A673 (cell line): Measurements from ENCODE around the gene SSMEM1. TPM values are rescaled to one million over a fixed set of nuclear protein-coding genes. Genes with fewer than 3 reads are reported as not detected.
"Not testable (repeated sequence)": the region's sequence is repeated elsewhere in the genome, so short reads cannot be mapped to it uniquely, and the experiment has no call there.

Source experiments
- BruUV-seq: library from RNA; stranded (reverse); fragments of 400-500 nt; replicated peaks from 2 replicates; lab custom pipeline; 2021; lab: Mats Ljungman, UMichigan
- CTCF ChIA-PET: fragments of 300-600 bp; sonication (Branson Sonifier 250); formaldehyde crosslinking; loops from one replicate; lab custom pipeline; 2022; ENCODE audit warnings: antibody characterized with exemption; lab: Charles Lee
- POLR2A ChIA-PET: fragments of 300-600 bp; sonication (Branson Sonifier 250); formaldehyde crosslinking; loops from one replicate; lab custom pipeline; 2022; ENCODE audit warnings: antibody characterized with exemption; ENCODE audit not compliant: low non-redundant PET; lab: Charles Lee
- DNase-seq: peaks from one replicate; pipeline ENCODE4 v3.0.0-alpha.2; 2015; ENCODE audit warnings: low spot score
- H3K27ac ChIP-seq: fragments of 200-600 bp; sonication (generic); 2 replicates; pipeline ENCODE4 v1.5.1; 2016; ENCODE audit warnings: mixed run types, low read depth, mild to moderate bottlenecking, mixed read lengths, antibody characterized with exemption, low read length; ENCODE audit not compliant: poor library complexity, severe bottlenecking
- H3K27me3 ChIP-seq: fragments of 200-600 bp; sonication (generic); replicated peaks from 2 replicates; pipeline ENCODE4 v1.6.1; 2017; ENCODE audit warnings: mixed run types, low read depth, mild to moderate bottlenecking, mixed read lengths, antibody characterized with exemption, low read length; ENCODE audit not compliant: insufficient read depth, poor library complexity
- H3K36me3 ChIP-seq: fragments of 200-600 bp; sonication (generic); 2 replicates; pipeline ENCODE4 v1.6.1; 2016; ENCODE audit warnings: mixed run types, mild to moderate bottlenecking, mixed read lengths, antibody characterized with exemption, low read length; ENCODE audit not compliant: insufficient read depth, poor library complexity, severe bottlenecking
- H3K4me1 ChIP-seq: fragments of 200-600 bp; sonication (generic); 2 replicates; pipeline ENCODE4 v1.6.1; 2017; ENCODE audit warnings: mixed run types, mild to moderate bottlenecking, mixed read lengths, antibody characterized with exemption, low read length; ENCODE audit not compliant: insufficient read depth, poor library complexity, severe bottlenecking
- H3K4me3 ChIP-seq: fragments of 200-600 bp; sonication (generic); 2 replicates; pipeline ENCODE4 v1.5.1; 2016; ENCODE audit warnings: low read depth, mixed run types, mild to moderate bottlenecking, mixed read lengths, low read length; ENCODE audit not compliant: poor library complexity, severe bottlenecking
- H3K9me3 ChIP-seq: fragments of 200-600 bp; sonication (generic); 2 replicates; pipeline ENCODE4 v1.6.1; 2016; ENCODE audit warnings: mixed run types, low read depth, mild to moderate bottlenecking, mixed read lengths, antibody characterized with exemption, low read length; ENCODE audit not compliant: poor library complexity, severe bottlenecking
- CTCF ChIP-seq: fragments of 300-800, 200-600 bp; sonication (generic); conservative IDR thresholded peaks from 2 replicates; pipeline ENCODE4 v1.5.1; 2017; ENCODE audit warnings: low read depth, mild to moderate bottlenecking, antibody characterized with exemption, low read length, moderate library complexity, mixed read lengths
- EZH2 ChIP-seq: fragments of 200-600 bp; sonication (generic); IDR thresholded peaks from 2 replicates; pipeline ENCODE4 v1.6.1; 2017; ENCODE audit warnings: borderline replicate concordance, low read depth, mild to moderate bottlenecking, mixed read lengths, antibody characterized with exemption, low read length; ENCODE audit not compliant: poor library complexity, severe bottlenecking
- intact Hi-C: fragments of 100-400 bp; cut with micrococcal nuclease; formaldehyde crosslinking; loops from one replicate; pipeline ENCODE4 v1.10.0; 2022; ENCODE audit not compliant: unreplicated experiment
- total RNA-seq: library from RNA; stranded (reverse); gene quantifications from 2 replicates; pipeline ENCODE4 v1.2.3, GENCODE V29; 2021

Gene SSMEM1
- total RNA-seq, 1 experiment from 2014 or later, result not detected

- BruUV-seq, result no TSS peak
- POLR2A ChIA-PET, result no interaction called here
- no peaks in the 10 kb centered on the region for H3K9me3 ChIP-seq
- CTCF ChIA-PET, result no interaction called here
- H3K36me3 ChIP-seq, result no peaks in the 10 kb centered on the region
- no peak overlapping the region for H3K27ac ChIP-seq
- intact Hi-C loops, result no loop called here
- TF ChIP-seq CTCF (no peak), EZH2 (no peak)
- no peaks in the 10 kb centered on the region for H3K4me1 ChIP-seq
- no peaks in the 10 kb centered on the region for H3K27me3 ChIP-seq
- DNase-seq, result no peak
- H3K4me3 ChIP-seq, result no peak overlapping the region
Measured at GRCh38 chr7:130232209-130232608, 24.5 kb downstream of the SSMEM1 start.

- no TSS peak for BruUV-seq
- CTCF ChIA-PET, result no interaction called here
Measured at GRCh38 chr7:130234078-130234477, 26.4 kb downstream of the SSMEM1 start.

GRCh38 chr7:130236361-130236760 is 28.7 kb downstream of the SSMEM1 start:
- POLR2A ChIA-PET, H3K4me3 ChIP-seq, H3K36me3 ChIP-seq, BruUV-seq, H3K9me3 ChIP-seq, DNase-seq, H3K27ac ChIP-seq, H3K4me1 ChIP-seq, H3K27me3 ChIP-seq, intact Hi-C loops: not testable (repeated sequence)
- CTCF ChIA-PET, result interaction anchor here (0.7 kb wide), 1 partner anchor 140 kb away, joined by 3 read pairs; no protein-coding TSS in a partner anchor

More at GRCh38 chr7:130234078-130234477, 26.4 kb downstream of the SSMEM1 start:
- Histone ChIP-seq H3K36me3 (no peaks in the 10 kb centered on the region), H3K9me3 (no peaks in the 10 kb centered on the region), H3K4me3 (no peak overlapping the region), H3K27me3 (no peaks in the 10 kb centered on the region), H3K27ac (no peak overlapping the region), H3K4me1 (no peaks in the 10 kb centered on the region)
- TF ChIP-seq EZH2, result no peak
- TF ChIP-seq CTCF, result no peak
- intact Hi-C loops, result no loop called here
- POLR2A ChIA-PET, result no interaction called here
- DNase-seq, result no peak

GRCh38 chr7:130240240-130240639 is 32.6 kb downstream of the SSMEM1 start:
- no TSS peak for BruUV-seq
- POLR2A ChIA-PET, result no interaction called here

More at GRCh38 chr7:130240240-130240639, 32.6 kb downstream of the SSMEM1 start:
- TF ChIP-seq CTCF, result no peak
- no peak for TF ChIP-seq EZH2
- CTCF ChIA-PET, result interaction anchor here (0.6 to 0.7 kb wide), 2 partner anchors 75 to 156 kb away, joined by 4 read pairs; no protein-coding TSS in a partner anchor
- Histone ChIP-seq H3K4me3 (no peak overlapping the region), H3K4me1 (no peaks in the 10 kb centered on the region), H3K9me3 (no peaks in the 10 kb centered on the region), H3K27me3 (no peaks in the 10 kb centered on the region), H3K27ac (no peak overlapping the region), H3K36me3 (no peaks in the 10 kb centered on the region)
- no peak for DNase-seq
- intact Hi-C loops, result loop anchor here (5.0 kb wide), 2 partner anchors 252 to 592 kb away; partner anchors contain the start of gene MEST
